Activated naive CD4-positive, alpha-beta T cell treated with anti-CD3 and anti-CD28 coated beads, Interleukin-2, amount 50 U/mL, for 24 hours (primary cell): ENCODE results near the gene PPIP5K1.

Experiments
- H3K27ac Mint-ChIP-seq: one replicate; pipeline ENCODE4 v1.8.0; 2021; ENCODE audit warnings: mild to moderate bottlenecking, mixed read lengths
- H3K27me3 Mint-ChIP-seq: one replicate; pipeline ENCODE4 v1.8.0; 2021; ENCODE audit warnings: mixed read lengths
- H3K36me3 Mint-ChIP-seq: one replicate; pipeline ENCODE4 v1.8.0; 2021; ENCODE audit warnings: mixed read lengths
- H3K4me1 Mint-ChIP-seq: one replicate; pipeline ENCODE4 v1.8.0; 2021; ENCODE audit warnings: mixed read lengths
- H3K4me3 Mint-ChIP-seq: one replicate; pipeline ENCODE4 v1.8.0; 2021; ENCODE audit warnings: mild to moderate bottlenecking, mixed read lengths
- H3K9me3 Mint-ChIP-seq: one replicate; pipeline ENCODE4 v1.8.0; 2021; ENCODE audit warnings: mixed read lengths

The PPIP5K1 gene

DNA sequence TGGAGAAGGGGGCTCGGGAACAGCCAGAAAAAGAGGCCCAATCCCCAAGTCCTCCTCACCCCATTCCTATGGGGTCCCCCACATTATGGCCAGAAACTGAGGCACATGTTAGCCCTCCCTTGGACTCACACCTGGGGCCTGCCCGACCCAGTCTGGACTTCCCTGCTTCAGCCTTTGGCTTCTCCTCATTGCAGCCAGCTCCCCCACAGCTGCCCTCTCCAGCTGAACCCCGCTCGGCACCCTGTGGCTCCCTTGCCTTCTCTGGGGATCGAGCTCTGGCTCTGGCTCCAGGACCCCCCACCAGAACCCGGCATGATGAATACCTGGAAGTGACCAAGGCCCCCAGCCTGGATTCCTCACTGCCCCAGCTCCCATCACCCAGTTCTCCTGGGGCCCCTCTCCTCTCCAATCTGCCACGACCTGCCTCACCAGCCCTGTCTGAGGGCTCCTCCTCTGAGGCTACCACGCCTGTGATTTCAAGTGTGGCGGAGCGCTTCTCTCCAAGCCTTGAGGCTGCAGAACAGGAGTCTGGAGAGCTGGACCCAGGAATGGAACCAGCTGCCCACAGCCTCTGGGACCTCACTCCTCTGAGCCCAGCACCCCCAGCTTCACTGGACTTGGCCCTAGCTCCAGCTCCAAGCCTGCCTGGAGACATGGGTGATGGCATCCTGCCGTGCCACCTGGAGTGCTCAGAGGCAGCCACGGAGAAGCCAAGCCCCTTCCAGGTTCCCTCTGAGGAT is 62.0 kb downstream of the PPIP5K1 start:
- no peaks in the 10 kb centered on the region for H3K9me3 Mint-ChIP-seq
- H3K36me3 Mint-ChIP-seq, result no peaks in the 10 kb centered on the region
- H3K27me3 Mint-ChIP-seq, result no peaks in the 10 kb centered on the region
- peaks cover 9% of the 10 kb centered on the region for H3K4me1 Mint-ChIP-seq
- H3K27ac Mint-ChIP-seq, result no peak overlapping the region
- no peak overlapping the region for H3K4me3 Mint-ChIP-seq

DNA sequence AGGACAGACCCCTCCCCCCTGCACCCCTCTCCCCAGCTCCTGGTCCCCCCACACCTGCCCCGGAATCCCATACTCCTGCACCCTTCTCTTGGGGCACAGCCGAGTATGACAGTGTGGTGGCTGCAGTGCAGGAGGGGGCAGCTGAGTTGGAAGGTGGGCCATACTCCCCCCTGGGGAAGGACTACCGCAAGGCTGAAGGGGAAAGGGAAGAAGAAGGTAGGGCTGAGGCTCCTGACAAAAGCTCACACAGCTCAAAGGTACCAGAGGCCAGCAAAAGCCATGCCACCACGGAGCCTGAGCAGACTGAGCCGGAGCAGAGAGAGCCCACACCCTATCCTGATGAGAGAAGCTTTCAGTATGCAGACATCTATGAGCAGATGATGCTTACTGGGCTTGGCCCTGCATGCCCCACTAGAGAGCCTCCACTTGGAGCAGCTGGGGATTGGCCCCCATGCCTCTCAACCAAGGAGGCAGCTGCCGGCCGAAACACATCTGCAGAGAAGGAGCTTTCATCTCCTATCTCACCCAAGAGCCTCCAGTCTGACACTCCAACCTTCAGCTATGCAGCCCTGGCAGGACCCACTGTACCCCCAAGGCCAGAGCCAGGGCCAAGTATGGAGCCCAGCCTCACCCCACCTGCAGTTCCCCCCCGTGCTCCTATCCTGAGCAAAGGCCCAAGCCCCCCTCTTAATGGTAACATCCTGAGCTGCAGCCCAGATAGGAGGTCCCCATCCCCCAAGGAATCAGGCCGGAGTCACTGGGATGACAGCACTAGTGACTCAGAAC is 62.8 kb downstream of the PPIP5K1 start:
- no peaks in the 10 kb centered on the region for H3K27me3 Mint-ChIP-seq
- no peaks in the 10 kb centered on the region for H3K9me3 Mint-ChIP-seq
- peaks cover 9% of the 10 kb centered on the region for H3K4me1 Mint-ChIP-seq
- no peak overlapping the region for H3K27ac Mint-ChIP-seq
- H3K36me3 Mint-ChIP-seq, result no peaks in the 10 kb centered on the region
- no peak overlapping the region for H3K4me3 Mint-ChIP-seq

DNA sequence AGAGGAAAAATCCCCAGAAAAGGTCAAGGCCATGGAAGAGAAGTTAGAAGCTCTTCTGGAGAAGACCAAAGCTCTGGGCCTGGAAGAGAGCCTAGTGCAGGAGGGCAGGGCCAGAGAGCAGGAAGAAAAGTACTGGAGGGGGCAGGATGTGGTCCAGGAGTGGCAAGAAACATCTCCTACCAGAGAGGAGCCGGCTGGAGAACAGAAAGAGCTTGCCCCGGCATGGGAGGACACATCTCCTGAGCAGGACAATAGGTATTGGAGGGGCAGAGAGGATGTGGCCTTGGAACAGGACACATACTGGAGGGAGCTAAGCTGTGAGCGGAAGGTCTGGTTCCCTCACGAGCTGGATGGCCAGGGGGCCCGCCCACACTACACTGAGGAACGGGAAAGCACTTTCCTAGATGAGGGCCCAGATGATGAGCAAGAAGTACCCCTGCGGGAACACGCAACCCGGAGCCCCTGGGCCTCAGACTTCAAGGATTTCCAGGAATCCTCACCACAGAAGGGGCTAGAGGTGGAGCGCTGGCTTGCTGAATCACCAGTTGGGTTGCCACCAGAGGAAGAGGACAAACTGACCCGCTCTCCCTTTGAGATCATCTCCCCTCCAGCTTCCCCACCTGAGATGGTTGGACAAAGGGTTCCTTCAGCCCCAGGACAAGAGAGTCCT is 63.6 kb downstream of the PPIP5K1 start:
- Mint-ChIP-seq H3K9me3 (no peaks in the 10 kb centered on the region), H3K36me3 (no peaks in the 10 kb centered on the region), H3K4me1 (peaks cover 9% of the 10 kb centered on the region), H3K27me3 (no peaks in the 10 kb centered on the region), H3K4me3 (no peak overlapping the region), H3K27ac (no peak overlapping the region)

DNA sequence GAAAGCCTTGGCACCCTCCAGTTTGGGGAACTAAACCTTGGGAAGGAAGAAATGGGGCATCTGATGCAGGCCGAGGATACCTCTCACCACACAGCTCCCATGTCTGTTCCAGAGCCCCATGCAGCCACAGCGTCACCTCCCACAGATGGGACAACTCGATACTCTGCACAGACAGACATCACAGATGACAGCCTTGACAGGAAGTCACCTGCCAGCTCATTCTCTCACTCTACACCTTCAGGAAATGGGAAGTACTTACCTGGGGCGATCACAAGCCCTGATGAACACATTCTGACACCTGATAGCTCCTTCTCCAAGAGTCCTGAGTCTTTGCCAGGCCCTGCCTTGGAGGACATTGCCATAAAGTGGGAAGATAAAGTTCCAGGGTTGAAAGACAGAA is 64.9 kb downstream of the PPIP5K1 start:
- Mint-ChIP-seq H3K36me3 (no peaks in the 10 kb centered on the region), H3K27me3 (no peaks in the 10 kb centered on the region), H3K4me1 (peaks cover 9% of the 10 kb centered on the region), H3K9me3 (no peaks in the 10 kb centered on the region), H3K27ac (no peak overlapping the region), H3K4me3 (no peak overlapping the region)

DNA sequence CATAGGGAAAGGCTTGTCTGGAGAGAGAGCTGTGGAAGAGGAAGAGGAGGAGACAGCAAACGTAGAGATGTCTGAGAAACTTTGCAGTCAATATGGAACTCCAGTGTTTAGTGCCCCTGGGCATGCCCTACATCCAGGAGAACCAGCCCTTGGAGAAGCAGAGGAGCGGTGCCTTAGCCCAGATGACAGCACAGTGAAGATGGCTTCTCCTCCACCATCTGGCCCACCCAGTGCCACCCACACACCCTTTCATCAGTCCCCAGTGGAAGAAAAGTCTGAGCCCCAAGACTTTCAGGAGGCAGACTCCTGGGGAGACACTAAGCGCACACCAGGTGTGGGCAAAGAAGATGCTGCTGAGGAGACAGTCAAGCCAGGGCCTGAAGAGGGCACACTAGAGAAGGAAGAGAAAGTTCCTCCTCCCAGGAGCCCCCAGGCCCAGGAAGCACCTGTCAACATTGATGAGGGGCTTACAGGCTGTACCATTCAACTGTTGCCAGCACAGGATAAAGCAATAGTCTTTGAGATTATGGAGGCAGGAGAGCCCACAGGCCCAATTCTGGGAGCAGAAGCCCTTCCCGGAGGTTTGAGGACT is 65.7 kb downstream of the PPIP5K1 start:
- peaks cover 9% of the 10 kb centered on the region for H3K4me1 Mint-ChIP-seq
- H3K36me3 Mint-ChIP-seq, result no peaks in the 10 kb centered on the region
- peaks cover 3% of the 10 kb centered on the region for H3K27me3 Mint-ChIP-seq
- no peaks in the 10 kb centered on the region for H3K9me3 Mint-ChIP-seq
- no peak overlapping the region for H3K27ac Mint-ChIP-seq
- no peak overlapping the region for H3K4me3 Mint-ChIP-seq

DNA sequence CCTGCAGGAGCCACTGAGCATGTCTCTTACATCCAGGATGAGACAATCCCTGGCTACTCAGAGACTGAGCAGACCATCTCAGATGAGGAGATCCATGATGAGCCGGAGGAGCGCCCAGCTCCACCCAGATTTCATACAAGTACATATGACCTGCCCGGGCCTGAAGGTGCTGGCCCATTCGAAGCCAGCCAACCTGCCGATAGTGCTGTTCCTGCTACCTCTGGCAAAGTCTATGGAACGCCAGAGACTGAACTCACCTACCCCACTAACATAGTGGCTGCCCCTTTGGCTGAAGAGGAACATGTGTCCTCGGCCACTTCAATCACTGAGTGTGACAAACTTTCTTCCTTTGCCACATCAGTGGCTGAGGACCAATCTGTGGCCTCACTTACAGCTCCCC is 66.4 kb downstream of the PPIP5K1 start:
- Mint-ChIP-seq H3K4me3 (no peak overlapping the region), H3K9me3 (no peaks in the 10 kb centered on the region), H3K27me3 (peaks cover 7% of the 10 kb centered on the region), H3K27ac (no peak overlapping the region), H3K4me1 (peaks cover 9% of the 10 kb centered on the region), H3K36me3 (no peaks in the 10 kb centered on the region)

DNA sequence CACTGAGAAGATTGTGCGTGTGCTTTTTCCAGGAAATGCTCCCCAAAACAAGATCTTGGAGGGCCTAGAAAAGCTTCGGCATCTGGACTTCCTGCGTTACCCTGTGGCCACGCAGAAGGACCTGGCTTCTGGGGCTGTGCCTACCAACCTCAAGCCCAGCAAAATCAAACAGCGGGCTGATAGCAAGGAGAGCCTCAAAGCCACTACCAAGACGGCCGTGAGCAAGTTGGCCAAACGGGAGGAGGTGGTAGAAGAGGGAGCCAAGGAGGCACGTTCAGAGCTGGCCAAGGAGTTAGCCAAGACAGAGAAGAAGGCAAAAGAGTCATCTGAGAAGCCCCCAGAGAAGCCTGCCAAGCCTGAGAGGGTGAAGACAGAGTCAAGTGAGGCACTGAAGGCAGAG is 67.8 kb downstream of the PPIP5K1 start:
- Mint-ChIP-seq H3K27ac (no peak overlapping the region), H3K27me3 (peaks cover 14% of the 10 kb centered on the region), H3K36me3 (no peaks in the 10 kb centered on the region), H3K9me3 (no peaks in the 10 kb centered on the region), H3K4me1 (peaks cover 17% of the 10 kb centered on the region), H3K4me3 (no peak overlapping the region)

DNA sequence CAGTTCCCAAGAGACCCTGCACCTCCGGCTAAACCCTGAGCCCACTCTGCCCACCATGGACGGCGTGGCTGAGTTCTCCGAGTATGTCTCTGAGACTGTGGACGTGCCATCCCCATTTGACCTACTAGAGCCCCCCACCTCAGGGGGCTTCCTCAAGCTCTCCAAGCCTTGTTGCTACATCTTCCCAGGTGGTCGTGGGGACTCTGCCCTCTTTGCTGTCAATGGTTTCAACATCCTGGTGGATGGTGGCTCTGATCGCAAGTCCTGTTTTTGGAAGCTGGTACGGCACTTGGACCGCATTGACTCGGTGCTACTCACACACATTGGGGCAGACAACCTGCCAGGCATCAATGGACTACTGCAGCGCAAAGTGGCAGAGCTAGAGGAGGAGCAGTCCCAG is 68.6 kb downstream of the PPIP5K1 start:
- no peaks in the 10 kb centered on the region for H3K36me3 Mint-ChIP-seq
- no peaks in the 10 kb centered on the region for H3K9me3 Mint-ChIP-seq
- H3K27ac Mint-ChIP-seq, result no peak overlapping the region
- peaks cover 19% of the 10 kb centered on the region for H3K4me1 Mint-ChIP-seq
- no peak overlapping the region for H3K4me3 Mint-ChIP-seq
- peaks cover 18% of the 10 kb centered on the region for H3K27me3 Mint-ChIP-seq

DNA sequence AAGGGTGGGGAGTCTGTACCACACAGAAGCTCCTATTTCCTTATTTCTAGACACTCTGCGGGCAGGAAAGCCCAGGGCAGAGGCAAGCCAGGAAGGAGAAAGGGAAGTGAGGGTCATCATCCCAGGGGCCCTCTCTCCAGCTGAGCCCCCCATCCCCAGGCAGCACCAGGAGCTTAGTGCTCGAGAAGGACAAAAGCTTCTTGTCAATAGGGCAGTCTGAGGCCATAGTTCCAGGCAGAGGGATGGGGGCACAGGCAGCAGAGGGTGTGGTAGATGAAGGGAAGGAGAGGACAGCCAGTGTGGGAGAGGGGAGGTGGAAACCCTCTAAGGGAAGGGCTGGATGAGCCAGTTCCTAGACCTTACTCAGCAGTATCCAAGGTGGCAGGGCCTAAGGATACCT is 69.9 kb downstream of the PPIP5K1 start:
- H3K27ac Mint-ChIP-seq, result no peak overlapping the region
- H3K36me3 Mint-ChIP-seq, result no peaks in the 10 kb centered on the region
- peaks cover 14% of the 10 kb centered on the region for H3K4me1 Mint-ChIP-seq
- H3K9me3 Mint-ChIP-seq, result no peaks in the 10 kb centered on the region
- H3K27me3 Mint-ChIP-seq, result peaks cover 26% of the 10 kb centered on the region
- no peak overlapping the region for H3K4me3 Mint-ChIP-seq

DNA sequence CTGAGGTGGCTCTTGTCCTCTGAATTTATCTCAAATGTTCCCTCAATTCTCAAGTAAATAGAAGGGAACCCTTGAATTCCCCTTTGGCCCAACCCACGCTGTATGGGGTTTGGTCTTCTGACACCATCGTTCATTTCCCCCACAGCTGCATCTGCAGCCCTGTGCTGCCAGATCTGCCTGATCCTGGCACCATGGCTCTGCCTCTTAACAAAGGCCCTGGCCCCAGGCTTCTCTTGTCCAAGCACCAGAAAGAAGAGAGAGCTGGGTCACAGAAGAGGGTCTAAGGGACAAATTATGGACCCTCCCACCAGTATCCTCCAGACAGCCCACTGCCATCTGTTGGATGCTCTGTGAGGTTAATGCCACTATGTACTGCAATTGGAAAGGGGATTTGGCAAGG is 70.8 kb downstream of the PPIP5K1 start:
- peak overlapping the region; percentile 59 for H3K4me3 Mint-ChIP-seq
- no peak overlapping the region for H3K27ac Mint-ChIP-seq
- peaks cover 15% of the 10 kb centered on the region for H3K4me1 Mint-ChIP-seq
- H3K9me3 Mint-ChIP-seq, result no peaks in the 10 kb centered on the region
- H3K27me3 Mint-ChIP-seq, result peaks cover 26% of the 10 kb centered on the region
- H3K36me3 Mint-ChIP-seq, result no peaks in the 10 kb centered on the region

DNA sequence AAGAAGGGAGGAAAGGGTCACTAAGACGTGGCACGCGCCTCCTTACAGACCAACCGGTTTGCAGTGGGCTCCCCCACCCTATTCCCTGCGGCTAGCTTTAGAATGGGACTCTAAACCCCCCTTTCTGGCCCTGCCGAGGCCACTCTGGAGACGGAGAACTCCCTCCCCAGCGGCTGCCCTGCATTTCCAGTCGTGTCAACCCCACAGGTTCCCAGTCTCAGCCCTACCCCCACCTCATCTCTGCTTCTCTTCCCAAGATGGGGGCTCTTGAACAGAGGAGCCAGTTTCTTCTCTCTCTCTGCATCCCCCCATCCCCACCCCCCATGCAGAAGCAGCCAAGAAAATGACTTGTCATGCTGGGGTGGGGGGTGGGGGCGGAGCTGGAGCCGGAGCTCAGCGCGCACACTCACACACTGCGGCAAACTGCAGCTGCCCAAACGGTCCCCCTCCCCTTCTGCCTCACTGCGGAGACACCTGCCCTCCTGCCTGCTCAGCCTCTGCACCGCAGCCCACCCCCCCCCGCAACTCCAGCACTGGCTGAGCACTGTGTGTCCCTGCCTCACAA is 71.7 kb downstream of the PPIP5K1 start:
- no peak overlapping the region for H3K27ac Mint-ChIP-seq

DNA sequence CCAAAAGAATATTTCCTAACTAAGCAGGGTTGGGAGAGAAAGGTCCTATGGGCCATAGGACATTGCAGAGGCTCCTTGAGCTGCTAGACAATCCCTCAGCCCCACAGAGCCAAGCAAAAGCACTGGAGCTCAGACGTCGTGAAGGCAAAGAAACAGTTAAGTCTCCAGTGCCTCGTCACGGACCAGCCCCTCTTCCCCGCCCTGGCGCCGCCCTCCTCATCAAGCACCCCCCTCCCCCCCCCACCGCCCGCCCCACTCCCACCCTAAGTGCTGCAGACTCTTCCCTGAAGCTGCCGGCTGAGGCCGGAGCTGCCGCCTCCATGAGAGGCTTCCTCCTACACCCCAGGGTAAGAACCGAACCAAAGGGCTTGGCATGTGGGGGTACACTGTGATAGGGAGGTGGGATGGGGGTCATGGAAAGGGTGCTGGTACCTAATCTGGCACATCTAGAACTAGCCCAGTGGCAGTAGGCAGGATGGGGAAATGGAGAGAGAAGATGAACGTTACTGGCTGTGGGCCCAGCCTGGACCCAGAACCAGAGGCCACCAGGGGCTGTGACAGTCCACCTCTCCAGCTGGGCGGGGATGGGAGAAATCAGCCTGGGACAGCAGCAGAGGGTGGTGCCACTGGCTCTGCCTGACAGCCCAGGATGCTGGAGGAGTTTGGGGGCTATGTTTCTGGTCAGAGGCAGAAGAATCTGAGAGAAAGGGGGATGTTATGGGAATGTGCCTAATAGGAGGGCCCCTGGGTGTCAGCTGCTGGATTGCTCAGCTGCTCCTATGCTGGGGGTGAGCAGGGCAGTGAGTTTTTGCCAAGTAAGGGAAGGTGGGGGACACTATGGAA is 72.4 kb downstream of the PPIP5K1 start, which contains the start of gene MAP1A:
TSS of gene MAP1A (plus strand) at position 255 of the 843 bp plus-strand sequence. CDS start 3,866 bp downstream, outside the sequence.
- Mint-ChIP-seq H3K9me3 (no peaks in the 10 kb centered on the region), H3K27ac (no peak within 1 kb of the TSS), H3K4me1 (peaks cover 19% of the 10 kb centered on the region), H3K27me3 (peaks cover 26% of the 10 kb centered on the region), H3K4me3 (peak within 1 kb of the TSS; percentile 66), H3K36me3 (no peaks in the 10 kb centered on the region)

More for the DNA sequence above, 71.7 kb downstream of the PPIP5K1 start:
- no peaks in the 10 kb centered on the region for H3K36me3 Mint-ChIP-seq
- H3K4me3 Mint-ChIP-seq, result peak overlapping the region; percentile 66
- no peaks in the 10 kb centered on the region for H3K9me3 Mint-ChIP-seq
- H3K4me1 Mint-ChIP-seq, result peaks cover 19% of the 10 kb centered on the region
- peaks cover 26% of the 10 kb centered on the region for H3K27me3 Mint-ChIP-seq

DNA sequence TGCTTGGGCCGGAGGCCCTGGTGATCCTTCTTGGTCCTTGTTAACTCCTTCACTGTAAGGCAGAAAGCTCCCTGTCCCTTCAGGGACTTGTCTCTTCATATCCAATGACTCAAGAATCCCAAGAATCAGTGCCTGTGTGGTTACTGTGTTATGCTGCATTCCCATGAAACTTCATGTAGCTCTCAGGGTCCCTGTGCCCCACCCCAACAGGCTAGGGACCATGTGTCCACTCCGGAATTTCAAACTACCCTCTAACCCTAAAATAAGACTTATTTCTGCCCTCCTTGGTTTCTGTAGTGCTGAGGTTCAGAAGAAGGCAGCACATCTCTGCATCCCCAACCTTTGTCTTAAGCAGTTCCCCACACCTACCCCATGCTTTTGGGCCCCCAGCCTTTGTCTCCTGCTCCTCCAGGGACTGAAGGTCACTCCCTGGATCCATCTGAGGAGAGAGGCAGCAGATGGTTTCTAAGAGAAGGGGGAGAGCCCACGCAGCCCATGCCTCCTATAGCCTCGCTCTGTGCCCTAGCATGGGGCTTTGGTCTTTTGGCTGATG is 73.1 kb downstream of the PPIP5K1 start:
- Mint-ChIP-seq H3K4me1 (peaks cover 19% of the 10 kb centered on the region), H3K27me3 (peaks cover 26% of the 10 kb centered on the region), H3K36me3 (no peaks in the 10 kb centered on the region), H3K27ac (no peak overlapping the region), H3K4me3 (no peak overlapping the region), H3K9me3 (no peaks in the 10 kb centered on the region)

DNA sequence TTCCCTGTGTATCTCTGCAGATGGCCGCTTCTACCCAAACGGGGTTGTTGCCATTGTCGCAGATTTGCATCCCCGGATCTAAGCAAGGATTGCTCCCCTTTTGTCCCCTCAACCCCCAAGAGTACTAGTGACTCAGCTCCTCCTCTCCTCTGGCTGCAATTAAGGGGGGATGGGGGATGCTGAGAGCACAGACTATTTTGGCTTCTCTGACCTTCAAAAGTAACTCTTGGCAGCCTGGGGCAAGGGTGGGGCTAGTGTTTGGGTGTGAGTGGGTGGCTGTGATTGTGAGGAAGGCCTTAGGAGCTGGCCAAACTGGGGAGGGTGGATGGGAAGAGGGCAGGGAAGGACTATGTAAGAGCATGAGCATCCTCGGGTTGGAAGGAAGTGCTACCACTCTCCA is 73.8 kb downstream of the PPIP5K1 start:
- Mint-ChIP-seq H3K27me3 (peaks cover 26% of the 10 kb centered on the region), H3K27ac (no peak overlapping the region), H3K4me1 (peaks cover 24% of the 10 kb centered on the region), H3K4me3 (no peak overlapping the region), H3K9me3 (no peaks in the 10 kb centered on the region), H3K36me3 (no peaks in the 10 kb centered on the region)
